Measurements from ENCODE around the gene SEMA4B. TPM values are rescaled to one million over a fixed set of nuclear protein-coding genes. Genes with fewer than 3 reads are reported as not detected.

Gene SEMA4B
- total and polyA plus RNA-seq, 2 donors (not counting 1 experiment from before 2014, with no cell fraction given) = 285 to 336 TPM

DNA sequence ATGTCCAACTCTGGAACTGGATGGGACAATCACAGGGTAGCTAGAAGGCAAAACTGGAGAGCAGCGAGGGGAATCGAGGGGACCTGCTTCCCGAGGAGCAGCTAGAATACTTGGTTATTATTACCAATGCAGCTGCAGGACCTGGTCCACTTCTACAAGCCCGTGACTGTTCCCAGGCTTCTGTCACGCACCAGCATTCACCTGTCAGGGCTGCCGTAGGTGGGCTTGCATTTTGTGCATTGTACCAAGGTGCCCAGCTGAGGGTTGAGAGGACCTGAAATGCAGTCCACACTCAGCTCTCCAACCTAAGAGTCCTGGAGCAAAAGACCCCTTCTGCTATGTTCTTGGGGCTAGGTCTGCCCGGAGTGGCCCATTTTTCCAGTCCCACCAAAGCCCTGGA lies 2.3 kb downstream of the SEMA4B start:
- Histone ChIP-seq H3K79me2 (ENCODE audit: control insufficient read depth, insufficient read depth, low read length) (peaks cover 100% of the 10 kb centered on the region), H3K4me1 (ENCODE audit: control insufficient read depth in 2 of 2, insufficient read depth in 2 of 2, low read length in 2 of 2) (peaks cover 77 to 90% of the 10 kb centered on the region in 2 donors), H3K27me3 (replicated peaks in 1 of 4; ENCODE audit: control extremely low read depth in 1 of 4, control insufficient read depth in 3 of 4, insufficient read depth in 4 of 4, low read length in 3 of 4) (no peaks in the 10 kb centered on the region), H4K20me1 (ENCODE audit: control insufficient read depth, insufficient read depth, low read length, poor library complexity, severe bottlenecking) (peaks cover 73% of the 10 kb centered on the region), H3K4me3 (ENCODE audit: control extremely low read depth in 1 of 5, extremely low read depth in 1 of 5, insufficient read depth in 1 of 5, low read depth in 2 of 5, low read length in 4 of 5) (peak overlapping the region in 4 of 5 experiments; percentile 82 to 94 (median 86)), H2AFZ (ENCODE audit: insufficient read depth, low read depth, low read length, poor library complexity, severe bottlenecking) (no peak overlapping the region), H3K9me3 (ENCODE audit: control extremely low read depth in 1 of 3, control insufficient read depth in 2 of 3, insufficient read depth in 1 of 3, low read length in 2 of 3) (no peaks in the 10 kb centered on the region), H3K36me3 (replicated peaks in 1 of 2; ENCODE audit: control extremely low read depth in 1 of 2, control insufficient read depth in 1 of 2, extremely low read depth in 1 of 2, insufficient read depth in 2 of 2, low read length in 1 of 2) (peaks cover 2 to 56% of the 10 kb centered on the region in 2 experiments), H3K27ac (ENCODE audit: low read length in 2 of 2) (peak overlapping the region in 1 of 2 donors; percentile 72), H3K4me2 (replicated peaks; ENCODE audit: low read depth, low read length, poor library complexity, severe bottlenecking) (peak overlapping the region; percentile 93), H3K9ac (ENCODE audit: low read length) (peak overlapping the region; percentile 85)
- Mint-ChIP-seq H3K27ac (peak overlapping the region; percentile 83), H3K4me3 (peak overlapping the region; percentile 93), H3K9me3 (ENCODE audit: insufficient read depth) (no peaks in the 10 kb centered on the region), H3K4me1 (peaks cover 81% of the 10 kb centered on the region), H3K27me3 (no peaks in the 10 kb centered on the region)
- no peak for TF ChIP-seq EZH2 (IDR thresholded peaks at IDR 0.05; ENCODE audit: borderline replicate concordance, insufficient read depth, low read depth, low read length, poor library complexity, severe bottlenecking)
- TF ChIP-seq, protein P1, sequence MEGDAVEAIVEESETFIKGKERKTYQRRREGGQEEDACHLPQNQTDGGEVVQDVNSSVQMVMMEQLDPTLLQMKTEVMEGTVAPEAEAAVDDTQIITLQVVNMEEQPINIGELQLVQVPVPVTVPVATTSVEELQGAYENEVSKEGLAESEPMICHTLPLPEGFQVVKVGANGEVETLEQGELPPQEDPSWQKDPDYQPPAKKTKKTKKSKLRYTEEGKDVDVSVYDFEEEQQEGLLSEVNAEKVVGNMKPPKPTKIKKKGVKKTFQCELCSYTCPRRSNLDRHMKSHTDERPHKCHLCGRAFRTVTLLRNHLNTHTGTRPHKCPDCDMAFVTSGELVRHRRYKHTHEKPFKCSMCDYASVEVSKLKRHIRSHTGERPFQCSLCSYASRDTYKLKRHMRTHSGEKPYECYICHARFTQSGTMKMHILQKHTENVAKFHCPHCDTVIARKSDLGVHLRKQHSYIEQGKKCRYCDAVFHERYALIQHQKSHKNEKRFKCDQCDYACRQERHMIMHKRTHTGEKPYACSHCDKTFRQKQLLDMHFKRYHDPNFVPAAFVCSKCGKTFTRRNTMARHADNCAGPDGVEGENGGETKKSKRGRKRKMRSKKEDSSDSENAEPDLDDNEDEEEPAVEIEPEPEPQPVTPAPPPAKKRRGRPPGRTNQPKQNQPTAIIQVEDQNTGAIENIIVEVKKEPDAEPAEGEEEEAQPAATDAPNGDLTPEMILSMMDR (IDR thresholded peaks at IDR 0.05) = no peak
- DNase-seq (no peak), ATAC-seq (ENCODE audit: low read depth) (no peak)
- 97% methylated on average over 7 of the region's 7 CpGs for WGBS (ENCODE audit: insufficient coverage)
- ChIA-PET CTCF (interaction anchor here (0.8 to 9.6 kb wide), 8 partner anchors 12 to 92 kb away, joined by 3 to 169 read pairs (median 5); partner anchors contain the start of genes CIB1 and GDPGP1), POLR2A (interaction anchor here (1.6 to 10.5 kb wide), 4 partner anchors 12 to 40 kb away, joined by 3 to 150 read pairs (median 40); no protein-coding TSS in a partner anchor)
- intact Hi-C loops (cut with micrococcal nuclease) = no loop called here

DNA sequence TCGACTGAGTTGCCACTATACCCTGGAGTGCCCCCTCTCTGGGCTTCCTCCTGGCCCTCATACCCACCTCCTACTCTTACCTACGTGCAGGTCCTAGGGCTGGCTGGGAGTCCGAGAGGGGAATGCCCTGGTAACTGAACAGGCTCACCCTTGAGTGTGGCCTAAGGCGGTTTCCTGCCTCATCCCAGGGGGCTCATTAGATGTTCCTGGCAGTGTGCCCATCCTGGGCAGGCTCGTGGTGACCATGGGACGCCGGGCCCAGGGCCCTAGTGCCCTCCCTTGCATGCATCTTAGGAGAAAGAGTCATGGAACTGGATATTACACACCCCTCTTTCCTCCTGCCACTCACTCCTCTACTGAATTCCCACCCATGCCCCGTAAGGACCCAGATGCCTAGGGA lies 2.8 kb downstream of the SEMA4B start:
- ChIA-PET POLR2A (interaction anchor here (1.6 to 10.5 kb wide), 4 partner anchors 12 to 40 kb away, joined by 3 to 150 read pairs (median 40); no protein-coding TSS in a partner anchor), CTCF (interaction anchor here (0.8 to 9.6 kb wide), 6 partner anchors 12 to 92 kb away, joined by 3 to 169 read pairs (median 6); partner anchors contain the start of genes CIB1 and GDPGP1)
- Histone ChIP-seq H3K27ac (ENCODE audit: low read length in 2 of 2) (peak overlapping the region in 1 of 2 donors; percentile 72), H4K20me1 (ENCODE audit: control insufficient read depth, insufficient read depth, low read length, poor library complexity, severe bottlenecking) (peaks cover 78% of the 10 kb centered on the region), H3K4me1 (ENCODE audit: control insufficient read depth in 2 of 2, insufficient read depth in 2 of 2, low read length in 2 of 2) (peaks cover 77 to 90% of the 10 kb centered on the region in 2 donors), H3K27me3 (replicated peaks in 1 of 4; ENCODE audit: control extremely low read depth in 1 of 4, control insufficient read depth in 3 of 4, insufficient read depth in 4 of 4, low read length in 3 of 4) (no peaks in the 10 kb centered on the region), H2AFZ (ENCODE audit: insufficient read depth, low read depth, low read length, poor library complexity, severe bottlenecking) (no peak overlapping the region), H3K9ac (ENCODE audit: low read length) (peak overlapping the region; percentile 85), H3K79me2 (ENCODE audit: control insufficient read depth, insufficient read depth, low read length) (peaks cover 100% of the 10 kb centered on the region), H3K9me3 (ENCODE audit: control extremely low read depth in 1 of 3, control insufficient read depth in 2 of 3, insufficient read depth in 1 of 3, low read length in 2 of 3) (no peaks in the 10 kb centered on the region), H3K36me3 (replicated peaks in 1 of 2; ENCODE audit: control extremely low read depth in 1 of 2, control insufficient read depth in 1 of 2, extremely low read depth in 1 of 2, insufficient read depth in 2 of 2, low read length in 1 of 2) (peaks cover 2 to 60% of the 10 kb centered on the region in 2 experiments), H3K4me2 (replicated peaks; ENCODE audit: low read depth, low read length, poor library complexity, severe bottlenecking) (peak overlapping the region; percentile 93), H3K4me3 (ENCODE audit: control extremely low read depth in 1 of 5, extremely low read depth in 1 of 5, insufficient read depth in 1 of 5, low read depth in 2 of 5, low read length in 4 of 5) (peak overlapping the region in 4 of 5 experiments; percentile 82 to 94 (median 86))
- whole genome bisulfite sequencing (ENCODE audit: insufficient coverage) = 68% methylated on average over 5 of the region's 8 CpGs
- Mint-ChIP-seq H3K27ac (peak overlapping the region; percentile 60), H3K27me3 (no peaks in the 10 kb centered on the region), H3K4me1 (peaks cover 81% of the 10 kb centered on the region), H3K9me3 (ENCODE audit: insufficient read depth) (no peaks in the 10 kb centered on the region), H3K4me3 (peak overlapping the region; percentile 93)
- TF ChIP-seq, protein P1 (IDR thresholded peaks at IDR 0.05) = no peak
- TF ChIP-seq EZH2 (IDR thresholded peaks at IDR 0.05; ENCODE audit: borderline replicate concordance, insufficient read depth, low read depth, low read length, poor library complexity, severe bottlenecking) = no peak
- no peak for ATAC-seq (ENCODE audit: low read depth)
- DNase-seq = no peak
- intact Hi-C loops (cut with micrococcal nuclease) = no loop called here
